ENCODE results near the gene SCAMP2.

GRCh38 chr15:74907163-74907870 lies 34.2 kb upstream of the SCAMP2 start:
- TF ChIP-seq POLR2A (IDR thresholded peaks at IDR 0.05) (no peak), CTCF (IDR thresholded peaks at IDR 0.05) (no peak)
